Stomach (tissue), 9 donors: Measurements from ENCODE around the gene NID2. TPM values are rescaled to one million over a fixed set of nuclear protein-coding genes. Genes with fewer than 3 reads are reported as not detected.

Source experiments
- DNase-seq, 2 donors: peaks; one replicate each; pipeline versions ENCODE4 v3.0.0 to v3.0.0-alpha.2; 2013 to 2019
- H3K27ac ChIP-seq, 5 donors: fragments of 200-600 bp in 4 of 5; sonication (generic) in 4 of 5; one replicate each; pipeline ENCODE4 v1.5.1; 2013 to 2019; ENCODE audit warnings: mild to moderate bottlenecking in 1 of 5, moderate library complexity in 1 of 5
- H3K27me3 ChIP-seq, 3 donors: fragments of 200-600 bp; sonication (generic); one replicate each; pipeline ENCODE4 v1.5.1; 2017 to 2019; ENCODE audit warnings: mixed run types in 1 of 3
- H3K36me3 ChIP-seq, 4 donors: fragments of 200-600 bp; sonication (generic); 1 replicate in 3 of 4; 2 replicates in 1 of 4; pipeline ENCODE4 v1.5.1; 2016 to 2019
- H3K4me1 ChIP-seq, 4 donors: fragments of 200-600 bp; sonication (generic); one replicate each; pipeline ENCODE4 v1.5.1; 2016 to 2019
- H3K4me3 ChIP-seq, 4 donors: fragments of 200-600 bp; sonication (generic) in 3 of 4; one replicate each; pipeline ENCODE4 v1.5.1; 2016 to 2019; ENCODE audit warnings: mild to moderate bottlenecking in 1 of 4
- H3K9me3 ChIP-seq, 4 donors: fragments of 200-600 bp; sonication (generic); one replicate each; pipeline ENCODE4 v1.5.1; 2016 to 2019
- EP300 ChIP-seq: sonication (generic); formaldehyde crosslinking; IDR thresholded peaks from one replicate; pipeline ENCODE4 v1.6.1; 2017; ENCODE audit warnings: antibody characterized with exemption
- POLR2A ChIP-seq, 4 donors: fragments of 450-650 bp; IDR thresholded peaks; one replicate each; pipeline ENCODE4 v1.6.1; 2016; ENCODE audit warnings: antibody characterized with exemption in 4 of 4, control low read depth in 2 of 4, mild to moderate bottlenecking in 1 of 4, moderate library complexity in 1 of 4
- POLR2AphosphoS5 ChIP-seq, 3 donors: sonication (generic); formaldehyde crosslinking; IDR thresholded peaks; one replicate each; pipeline ENCODE4 v1.6.1; 2016; ENCODE audit warnings: antibody characterized with exemption in 3 of 3
- WGBS, 5 donors: extraction: QIAGEN DNeasy Blood & Tissue Kit in 3 of 5; methylation state at CpG; one replicate each; pipeline versions ENCODE4 v1.1.5 to v1.1.7; 2013 to 2018; 5-methylcytosine and 5-hydroxymethylcytosine counted together
- intact Hi-C: fragments of 100-400 bp; cut with DNase I; formaldehyde crosslinking; loops from one replicate; pipeline ENCODE4 v1.15.1; 2023; ENCODE audit warnings: low total_unique reads
- polyA plus RNA-seq, 3 donors: library from polyadenylated mRNA; stranded (reverse); fragments of 200-250 nt; gene quantifications; one replicate each; pipeline ENCODE4 v1.2.3, GENCODE V29; 2013
- total RNA-seq, 5 donors: library from RNA; depleted of rRNA; stranded (reverse); fragments of >200 nt; gene quantifications; one replicate each; pipeline versions ENCODE4 v1.1.0 to v1.2.3, GENCODE V29; 2014 to 2016
- TF ChIP-seq, protein P1 (sequence below), 7 experiments: fragments of 450-650 bp in 4 of 7; fragments of 200-600 bp in 3 of 7; sonication (generic) in 3 of 7; IDR thresholded peaks; one replicate each; pipeline ENCODE4 v1.5.1; 2016 to 2019; ENCODE audit warnings: antibody characterized with exemption in 7 of 7, control low read depth in 2 of 7, mild to moderate bottlenecking in 1 of 7
- donor health status: healthy with polysubstance abuse.
- donor health status: Bipolar disorder and iron deficiency.
- donor health status: healthy.

Gene NID2
- total and polyA plus RNA-seq, 8 donors, result 1.7 to 67.0 (median 14.2) TPM

DNA sequence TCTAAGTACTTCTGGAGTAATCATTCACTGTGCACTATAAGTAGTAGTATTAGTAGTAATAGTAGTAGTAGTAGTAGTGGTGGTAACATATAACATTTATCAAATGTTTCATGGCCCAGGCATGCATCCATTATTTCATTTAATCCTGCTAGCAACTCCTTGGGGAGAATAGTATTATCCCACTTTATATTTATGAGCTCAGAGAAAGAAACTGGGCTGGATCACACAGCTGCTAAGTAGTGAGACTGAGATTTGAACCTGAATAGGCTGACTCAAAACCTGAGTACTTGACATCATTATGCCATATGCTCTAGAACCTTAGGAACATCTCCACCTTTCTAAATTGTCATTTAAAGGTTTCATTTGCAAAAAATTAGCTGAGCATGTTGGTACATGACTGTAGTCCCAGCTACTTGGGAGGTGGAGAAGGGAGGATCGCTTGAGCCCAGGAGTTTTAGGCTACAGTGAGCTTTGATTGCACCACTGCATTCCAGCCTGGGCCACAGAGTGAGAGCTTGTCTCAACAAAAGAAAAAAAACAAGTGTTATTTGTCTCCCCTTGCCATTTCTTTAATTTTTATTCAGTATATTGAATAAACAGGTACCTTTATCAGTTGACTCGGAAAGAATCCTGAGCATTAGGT is 11.4 kb upstream of the NID2 start:
- H3K4me3 ChIP-seq, result no peak overlapping the region
- no peaks in the 10 kb centered on the region for H3K36me3 ChIP-seq
- peaks cover 0 to 8% (median 3%) of the 10 kb centered on the region in 4 donors for H3K4me1 ChIP-seq
- no peak overlapping the region for H3K27ac ChIP-seq
- WGBS, 5 donors, result 63 to 85% (median 72%) methylated on average over 2 of the region's 2 CpGs
- no peaks in the 10 kb centered on the region for H3K27me3 ChIP-seq
- peaks cover 0 to 11% (median 5%) of the 10 kb centered on the region in 4 donors for H3K9me3 ChIP-seq
- intact Hi-C loops, result no loop called here
- TF ChIP-seq POLR2A (IDR thresholded peaks at IDR 0.05), result no peak
- TF ChIP-seq, protein P1, sequence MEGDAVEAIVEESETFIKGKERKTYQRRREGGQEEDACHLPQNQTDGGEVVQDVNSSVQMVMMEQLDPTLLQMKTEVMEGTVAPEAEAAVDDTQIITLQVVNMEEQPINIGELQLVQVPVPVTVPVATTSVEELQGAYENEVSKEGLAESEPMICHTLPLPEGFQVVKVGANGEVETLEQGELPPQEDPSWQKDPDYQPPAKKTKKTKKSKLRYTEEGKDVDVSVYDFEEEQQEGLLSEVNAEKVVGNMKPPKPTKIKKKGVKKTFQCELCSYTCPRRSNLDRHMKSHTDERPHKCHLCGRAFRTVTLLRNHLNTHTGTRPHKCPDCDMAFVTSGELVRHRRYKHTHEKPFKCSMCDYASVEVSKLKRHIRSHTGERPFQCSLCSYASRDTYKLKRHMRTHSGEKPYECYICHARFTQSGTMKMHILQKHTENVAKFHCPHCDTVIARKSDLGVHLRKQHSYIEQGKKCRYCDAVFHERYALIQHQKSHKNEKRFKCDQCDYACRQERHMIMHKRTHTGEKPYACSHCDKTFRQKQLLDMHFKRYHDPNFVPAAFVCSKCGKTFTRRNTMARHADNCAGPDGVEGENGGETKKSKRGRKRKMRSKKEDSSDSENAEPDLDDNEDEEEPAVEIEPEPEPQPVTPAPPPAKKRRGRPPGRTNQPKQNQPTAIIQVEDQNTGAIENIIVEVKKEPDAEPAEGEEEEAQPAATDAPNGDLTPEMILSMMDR (IDR thresholded peaks at IDR 0.05), result no peak
- no peak for TF ChIP-seq POLR2AphosphoS5 (IDR thresholded peaks at IDR 0.05)
- TF ChIP-seq EP300, result no peak
- no peak for DNase-seq

DNA sequence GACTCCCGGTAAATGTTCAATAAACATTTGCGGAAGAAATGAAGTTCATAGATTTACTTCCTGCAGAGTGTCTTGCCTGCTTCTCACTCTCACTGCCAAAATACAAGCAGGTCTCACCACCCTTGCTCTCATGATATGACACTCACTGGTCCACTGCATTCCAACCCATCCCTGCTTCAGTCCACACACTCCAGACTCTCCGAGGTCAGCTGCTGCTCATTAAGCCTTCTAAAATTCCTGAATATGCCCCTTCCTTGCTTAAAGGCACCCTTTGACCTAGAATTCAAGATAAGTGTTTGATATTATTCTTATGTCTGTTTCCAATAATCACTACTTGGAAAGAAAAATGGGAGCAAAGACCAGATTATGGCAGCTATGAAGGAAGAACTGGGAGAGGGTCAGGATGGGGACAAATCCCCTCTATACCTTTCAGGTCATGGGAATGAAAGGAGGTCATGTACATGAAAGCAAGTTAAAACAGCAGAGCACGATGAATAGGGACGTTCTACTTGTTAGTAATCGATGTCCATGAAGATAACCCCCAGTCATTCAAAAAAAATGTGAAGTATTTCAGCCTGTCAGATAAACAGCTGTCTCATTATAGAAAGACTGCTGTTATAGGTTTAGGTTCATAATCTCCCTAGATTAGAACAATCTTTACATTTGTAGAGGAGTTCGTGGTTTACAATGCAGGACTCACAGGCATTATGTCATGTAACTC is 10.5 kb upstream of the NID2 start:
- no peaks in the 10 kb centered on the region for H3K27me3 ChIP-seq
- intact Hi-C loops, result no loop called here
- no peaks in the 10 kb centered on the region for H3K36me3 ChIP-seq
- no peak overlapping the region for H3K27ac ChIP-seq
- peaks cover 0 to 4% (median under 1%) of the 10 kb centered on the region in 4 donors for H3K9me3 ChIP-seq
- no peak for TF ChIP-seq POLR2AphosphoS5 (IDR thresholded peaks at IDR 0.05)
- TF ChIP-seq, protein P1 (IDR thresholded peaks at IDR 0.05), result no peak
- TF ChIP-seq POLR2A (IDR thresholded peaks at IDR 0.05), result no peak
- no peak for TF ChIP-seq EP300
- WGBS, 5 donors, result 51 to 61% (median 59%) methylated on average over 7 of the region's 7 CpGs
- H3K4me3 ChIP-seq, result no peak overlapping the region
- DNase-seq, result no peak
- peaks cover 0 to 8% (median 3%) of the 10 kb centered on the region in 4 donors for H3K4me1 ChIP-seq

DNA sequence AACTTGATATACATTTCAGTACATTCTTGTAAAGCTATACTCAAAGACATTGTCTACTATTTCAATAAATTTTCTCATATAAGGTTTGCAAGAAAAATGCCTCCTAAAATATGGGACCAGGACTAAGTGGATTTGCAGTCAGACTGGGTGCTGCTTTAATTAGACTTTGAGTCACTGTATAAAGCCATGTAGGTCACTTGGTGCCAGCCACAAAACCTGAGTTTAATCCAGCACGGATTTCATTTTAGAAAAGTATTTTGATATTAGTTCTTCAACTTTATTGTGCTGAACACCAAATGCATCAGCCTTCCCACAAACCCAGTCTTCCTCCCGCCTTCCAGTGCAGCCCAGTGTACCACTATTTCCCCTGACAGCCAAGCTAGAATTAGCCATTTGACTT is 9.9 kb upstream of the NID2 start:
- no peak overlapping the region for H3K27ac ChIP-seq
- 87 to 95% (median 92%) methylated on average over 2 of the region's 2 CpGs for WGBS, 5 donors
- no peaks in the 10 kb centered on the region for H3K36me3 ChIP-seq
- H3K4me3 ChIP-seq, result no peak overlapping the region
- H3K9me3 ChIP-seq, result no peaks in the 10 kb centered on the region
- peaks cover 0 to 8% (median 3%) of the 10 kb centered on the region in 4 donors for H3K4me1 ChIP-seq
- DNase-seq, result no peak
- intact Hi-C loops, result no loop called here
- no peak for TF ChIP-seq POLR2A (IDR thresholded peaks at IDR 0.05)
- no peak for TF ChIP-seq EP300
- no peak for TF ChIP-seq POLR2AphosphoS5 (IDR thresholded peaks at IDR 0.05)
- TF ChIP-seq, protein P1 (IDR thresholded peaks at IDR 0.05), result no peak
- no peaks in the 10 kb centered on the region for H3K27me3 ChIP-seq

DNA sequence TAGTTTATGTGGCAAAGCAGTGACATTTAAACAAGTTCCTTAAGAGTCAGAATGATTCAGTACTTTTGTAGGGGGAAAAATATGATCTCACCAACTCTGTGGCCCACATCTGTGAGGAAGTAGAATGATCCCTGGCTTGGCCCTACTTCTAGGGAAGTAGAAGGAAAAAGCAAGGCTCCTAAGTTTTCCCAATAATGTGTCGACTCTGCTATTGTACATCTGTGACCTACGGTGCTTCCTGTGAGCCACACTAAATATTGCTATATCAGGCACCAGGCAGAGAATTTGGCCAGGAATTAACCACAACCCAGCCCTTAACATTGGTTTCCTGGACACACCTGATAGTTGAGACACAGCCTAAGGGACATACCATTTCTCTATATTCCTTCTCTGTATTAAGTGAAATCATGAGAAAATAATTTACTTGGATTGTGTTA is 9.3 kb upstream of the NID2 start:
- Histone ChIP-seq H3K36me3 (no peaks in the 10 kb centered on the region), H3K4me3 (no peak overlapping the region), H3K9me3 (no peaks in the 10 kb centered on the region), H3K27me3 (no peaks in the 10 kb centered on the region), H3K27ac (no peak overlapping the region), H3K4me1 (peaks cover 0 to 8% (median 3%) of the 10 kb centered on the region in 4 donors)
- WGBS, 5 donors, result 66 to 88% (median 69%) methylated on average over 2 of the region's 2 CpGs
- DNase-seq, result no peak
- intact Hi-C loops, result no loop called here
- TF ChIP-seq POLR2AphosphoS5 (IDR thresholded peaks at IDR 0.05) (no peak), EP300 (no peak), POLR2A (IDR thresholded peaks at IDR 0.05) (no peak)
- TF ChIP-seq, protein P1 (IDR thresholded peaks at IDR 0.05), result no peak
